ENCODE results near the gene KRT9.
"Not testable (repeated sequence)": the region's sequence is repeated elsewhere in the genome, so short reads cannot be mapped to it uniquely, and the experiment has no call there.

Gene KRT9

GRCh38 chr17:41579484-41580243 lies 7.8 kb upstream of the KRT9 start:
- in situ Hi-C loops (cut with MboI; ENCODE audit: low sequenced_read_pairs), result no loop called here

- in situ Hi-C loops (cut with MboI; ENCODE audit: low sequenced_read_pairs), result no loop called here
Observed at GRCh38 chr17:41578971-41579370, 7.1 kb upstream of the KRT9 start.

GRCh38 chr17:41578538-41578937 lies 6.7 kb upstream of the KRT9 start:
- in situ Hi-C loops (cut with MboI; ENCODE audit: low sequenced_read_pairs), result no loop called here

- in situ Hi-C loops (cut with MboI; ENCODE audit: low sequenced_read_pairs), result not testable (repeated sequence)
Observed at GRCh38 chr17:41576740-41577139, 4.9 kb upstream of the KRT9 start.

GRCh38 chr17:41575336-41575735 lies 3.5 kb upstream of the KRT9 start:
- in situ Hi-C loops (cut with MboI; ENCODE audit: low sequenced_read_pairs), result no loop called here

GRCh38 chr17:41567317-41567716 lies 4.5 kb downstream of the KRT9 start:
- in situ Hi-C loops (cut with MboI; ENCODE audit: low sequenced_read_pairs), result no loop called here

- in situ Hi-C loops (cut with MboI; ENCODE audit: low sequenced_read_pairs), result no loop called here
Observed at GRCh38 chr17:41565338-41565737, 6.5 kb downstream of the KRT9 start.

GRCh38 chr17:41563607-41564170 lies 8.2 kb downstream of the KRT9 start:
- in situ Hi-C loops (cut with MboI; ENCODE audit: low sequenced_read_pairs), result no loop called here

- in situ Hi-C loops (cut with MboI; ENCODE audit: low sequenced_read_pairs), result no loop called here
Observed at GRCh38 chr17:41561554-41561953, 10.3 kb downstream of the KRT9 start.

GRCh38 chr17:41559548-41559947 lies 12.3 kb downstream of the KRT9 start:
- in situ Hi-C loops (cut with MboI; ENCODE audit: low sequenced_read_pairs), result no loop called here

GRCh38 chr17:41556931-41557330 lies 14.9 kb downstream of the KRT9 start:
- in situ Hi-C loops (cut with MboI; ENCODE audit: low sequenced_read_pairs), result no loop called here

- in situ Hi-C loops (cut with MboI; ENCODE audit: low sequenced_read_pairs), result no loop called here
Observed at GRCh38 chr17:41556306-41556705, 15.6 kb downstream of the KRT9 start.

- in situ Hi-C loops (cut with MboI; ENCODE audit: low sequenced_read_pairs), result no loop called here
Observed at GRCh38 chr17:41555105-41555887, 16.6 kb downstream of the KRT9 start.

- in situ Hi-C loops (cut with MboI; ENCODE audit: low sequenced_read_pairs), result no loop called here
Observed at GRCh38 chr17:41553987-41554680, 17.7 kb downstream of the KRT9 start.

- in situ Hi-C loops (cut with MboI; ENCODE audit: low sequenced_read_pairs), result no loop called here
Observed at GRCh38 chr17:41553176-41553575, 18.7 kb downstream of the KRT9 start.

GRCh38 chr17:41552455-41552854 lies 19.4 kb downstream of the KRT9 start:
- in situ Hi-C loops (cut with MboI; ENCODE audit: low sequenced_read_pairs), result no loop called here

GRCh38 chr17:41551365-41551764 lies 20.5 kb downstream of the KRT9 start:
- in situ Hi-C loops (cut with MboI; ENCODE audit: low sequenced_read_pairs), result no loop called here

- in situ Hi-C loops (cut with MboI; ENCODE audit: low sequenced_read_pairs), result no loop called here
Observed at GRCh38 chr17:41549596-41550039, 22.2 kb downstream of the KRT9 start.

- in situ Hi-C loops (cut with MboI; ENCODE audit: low sequenced_read_pairs), result no loop called here
Observed at GRCh38 chr17:41548844-41549595, 22.8 kb downstream of the KRT9 start.

Data from HL-60/S4 (cell line).